ENCODE data around the gene ARHGEF7. TPM values are rescaled to one million over a fixed set of nuclear protein-coding genes. Genes with fewer than 3 reads are reported as not detected.

Gene ARHGEF7
- total RNA-seq, 1 experiment from 2014 or later: 47.3 TPM

- ATAC-seq (peak; percentile 14; the same call in 1 of the 2 replicates), DNase-seq (ENCODE audit: low spot score) (no peak)
- ChIA-PET POLR2A (no interaction called here), CTCF (interaction anchor here (1.0 kb wide), 1 partner anchor 175 kb away, joined by 3 read pairs; no protein-coding TSS in a partner anchor)
- H3K4me1 Mint-ChIP-seq: peaks cover 18% of the 10 kb centered on the region
- no peaks in the 10 kb centered on the region for H3K9me3 Mint-ChIP-seq
- no peak overlapping the region for H3K27ac Mint-ChIP-seq
- no peaks in the 10 kb centered on the region for H3K27me3 Mint-ChIP-seq (ENCODE audit: low read depth)
- peaks cover 11% of the 10 kb centered on the region for H3K36me3 Mint-ChIP-seq
- no peak for TF ChIP-seq ZNF416 (CRISPR knock-in tag; IDR thresholded peaks at IDR 0.05)
- TF ChIP-seq ZNF532 (CRISPR knock-in tag; IDR thresholded peaks at IDR 0.05; ENCODE audit: borderline replicate concordance): no peak
- TF ChIP-seq AFF4 (CRISPR knock-in tag; IDR thresholded peaks at IDR 0.05; ENCODE audit: borderline replicate concordance): no peak
- no peak overlapping the region for H3K4me3 Mint-ChIP-seq
These were observed 150.6 kb downstream of the ARHGEF7 start for GRCh38 chr13:111265701-111266035.

GRCh38 chr13:111267205-111267604, 152.1 kb downstream of the ARHGEF7 start:
- ChIA-PET POLR2A (no interaction called here), CTCF (no interaction called here)
- Mint-ChIP-seq H3K4me3 (no peak overlapping the region), H3K4me1 (peaks cover 18% of the 10 kb centered on the region), H3K27ac (no peak overlapping the region), H3K36me3 (peaks cover 11% of the 10 kb centered on the region), H3K9me3 (no peaks in the 10 kb centered on the region), H3K27me3 (ENCODE audit: low read depth) (no peaks in the 10 kb centered on the region)
- TF ChIP-seq ZNF121 (CRISPR knock-in tag; IDR thresholded peaks at IDR 0.05): no peak
- TF ChIP-seq ZSCAN18 (CRISPR knock-in tag; IDR thresholded peaks at IDR 0.05): no peak
- no peak for TF ChIP-seq ZNF423 (CRISPR knock-in tag; IDR thresholded peaks at IDR 0.05)
- TF ChIP-seq TEAD4 (CRISPR knock-in tag; IDR thresholded peaks at IDR 0.05): no peak
- TF ChIP-seq AFF4 (CRISPR knock-in tag; IDR thresholded peaks at IDR 0.05; ENCODE audit: borderline replicate concordance): no peak
- TF ChIP-seq NR2C2 (CRISPR knock-in tag; IDR thresholded peaks at IDR 0.05): no peak
- TF ChIP-seq TCF7 (CRISPR knock-in tag; IDR thresholded peaks at IDR 0.05; ENCODE audit: low read depth): no peak
- no peak for TF ChIP-seq ETV6 (CRISPR knock-in tag; IDR thresholded peaks at IDR 0.05)
- no peak for TF ChIP-seq NFYB (CRISPR knock-in tag; conservative IDR thresholded peaks at IDR 0.05; ENCODE audit: low read depth)
- TF ChIP-seq ATF6 (CRISPR knock-in tag; IDR thresholded peaks at IDR 0.05): no peak
- no peak for TF ChIP-seq NFATC4 (CRISPR knock-in tag; IDR thresholded peaks at IDR 0.05)
- no peak for TF ChIP-seq ZNF396 (CRISPR knock-in tag; IDR thresholded peaks at IDR 0.05; ENCODE audit: borderline replicate concordance)
- no peak for DNase-seq (ENCODE audit: low spot score)
- ATAC-seq: no peak
